IPS-18a (cell line): ENCODE results near the gene METTL25B.

Source experiments
- H3K27ac ChIP-seq: one replicate; pipeline ENCODE4 v1.5.1; 2013; ENCODE audit warnings: low read length
- H3K27me3 ChIP-seq: one replicate; pipeline ENCODE4 v1.6.1; 2013; ENCODE audit warnings: mild to moderate bottlenecking, low read length; ENCODE audit not compliant: control insufficient read depth, insufficient read depth
- H3K36me3 ChIP-seq: one replicate; pipeline ENCODE4 v1.6.1; 2013; ENCODE audit warnings: low read depth, low read length; ENCODE audit not compliant: control insufficient read depth
- H3K4me1 ChIP-seq: one replicate; pipeline ENCODE4 v1.6.1; 2013; ENCODE audit warnings: low read depth, low read length; ENCODE audit not compliant: control insufficient read depth
- H3K4me3 ChIP-seq: one replicate; pipeline ENCODE4 v1.5.1; 2013; ENCODE audit warnings: low read length
- H3K9ac ChIP-seq: one replicate; pipeline ENCODE4 v1.6.1; 2013; ENCODE audit warnings: mild to moderate bottlenecking, low read length, moderate library complexity
- H3K9me3 ChIP-seq: one replicate; pipeline ENCODE4 v1.6.1; 2013; ENCODE audit warnings: low read depth, low read length; ENCODE audit not compliant: control insufficient read depth

Gene METTL25B

DNA sequence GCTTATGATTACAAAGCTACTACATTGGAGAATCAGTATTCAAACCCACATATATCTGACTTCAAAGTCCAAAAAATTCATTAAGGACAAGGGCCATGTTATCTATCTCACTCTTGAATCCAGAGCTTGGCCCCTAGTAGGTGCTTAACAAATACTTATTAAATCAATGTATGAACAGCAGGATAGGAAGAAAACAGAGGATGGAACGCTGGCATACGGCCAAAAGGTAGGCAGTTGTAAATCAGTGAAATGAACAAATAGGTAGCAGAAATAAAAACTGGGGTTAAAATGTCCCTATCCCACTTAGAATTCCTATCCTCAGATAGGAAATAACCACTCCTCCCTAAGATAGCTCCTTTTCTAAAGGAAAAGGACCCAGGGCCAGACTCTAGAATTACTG, 10.6 kb downstream of the METTL25B start:
- peaks cover 22% of the 10 kb centered on the region for H3K36me3 ChIP-seq

DNA sequence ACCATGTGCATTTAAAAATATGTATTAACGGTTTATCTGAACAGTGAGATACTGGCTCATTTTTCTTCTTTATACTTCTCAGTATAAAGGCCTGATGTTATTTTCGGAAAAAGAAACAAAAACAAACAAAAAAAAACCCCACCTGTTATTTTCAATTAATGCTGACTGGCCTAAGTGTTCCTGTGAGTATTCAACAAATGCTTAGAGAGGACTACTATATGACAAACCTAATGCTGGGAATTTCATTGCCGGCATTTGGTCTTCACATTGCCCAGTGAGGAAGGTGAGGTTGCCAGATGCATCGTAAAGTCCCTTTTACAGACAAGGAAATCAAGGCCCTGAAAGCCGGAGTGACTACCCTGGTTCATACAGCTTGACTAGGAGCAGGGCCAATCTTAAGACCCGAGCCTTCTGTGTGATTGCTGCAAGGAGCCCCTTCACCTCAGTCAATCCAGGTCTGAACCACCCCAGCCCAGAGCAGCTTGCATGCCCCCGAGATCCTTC, 12.0 kb downstream of the METTL25B start:
- H3K9ac ChIP-seq = peak overlapping the region; percentile 88
- H3K9me3 ChIP-seq = no peaks in the 10 kb centered on the region
- H3K4me1 ChIP-seq = peaks cover 15% of the 10 kb centered on the region
- peak overlapping the region; percentile 93 for H3K4me3 ChIP-seq
- H3K27me3 ChIP-seq = no peaks in the 10 kb centered on the region
- peaks cover 26% of the 10 kb centered on the region for H3K36me3 ChIP-seq
- H3K27ac ChIP-seq = peak overlapping the region; percentile 72

More for the DNA sequence above, 10.6 kb downstream of the METTL25B start:
- no peak overlapping the region for H3K9ac ChIP-seq
- H3K9me3 ChIP-seq = no peaks in the 10 kb centered on the region
- peaks cover 14% of the 10 kb centered on the region for H3K4me1 ChIP-seq
- H3K27ac ChIP-seq = no peak overlapping the region
- H3K27me3 ChIP-seq = no peaks in the 10 kb centered on the region
- H3K4me3 ChIP-seq = no peak overlapping the region

DNA sequence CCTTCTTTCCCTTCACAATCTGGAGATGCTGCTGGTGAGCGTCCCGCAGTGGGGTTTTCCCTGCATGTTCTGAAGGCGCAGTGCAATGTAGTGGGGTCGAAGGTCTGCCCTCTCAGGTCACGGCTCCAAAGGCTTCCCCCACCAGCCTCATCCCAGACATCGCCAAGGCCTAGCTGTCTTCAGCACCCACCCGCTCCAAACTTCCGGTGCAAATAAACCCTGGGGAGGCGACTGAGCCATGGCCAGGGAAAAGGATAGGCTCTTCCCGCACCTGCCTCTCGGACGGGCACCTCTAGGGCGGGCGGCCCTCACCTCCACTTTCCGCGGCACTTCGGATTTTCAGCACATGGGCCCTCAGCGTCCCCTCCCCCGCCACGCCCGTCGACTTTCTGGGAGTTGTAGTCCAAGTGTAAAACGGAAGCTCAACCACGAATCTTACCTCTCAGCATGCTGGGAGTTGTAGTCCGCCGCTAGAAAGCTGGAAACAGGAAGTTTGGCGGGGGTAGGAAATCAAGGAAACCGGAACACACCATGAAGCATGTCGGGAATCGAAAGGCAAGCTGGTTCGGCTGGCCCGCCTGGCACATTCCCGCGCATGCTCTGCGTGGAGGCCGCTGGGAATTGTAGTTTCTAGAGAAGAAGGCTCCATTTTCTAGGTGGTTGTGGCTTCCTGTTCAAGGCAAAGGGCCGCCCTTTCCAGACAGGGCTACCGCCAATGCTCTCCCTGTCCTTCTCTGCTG, 12.6 kb downstream of the METTL25B start, which contains the start of gene MRPL24:
Gene MRPL24, minus strand, starts transcription at position 348 of the 740 bp plus-strand sequence. CDS start 2,384 bp downstream, outside the sequence.
- peaks cover 21% of the 10 kb centered on the region for H3K4me1 ChIP-seq
- peak within 1 kb of the TSS; percentile 93 for H3K4me3 ChIP-seq
- peaks cover 26% of the 10 kb centered on the region for H3K36me3 ChIP-seq
- H3K9ac ChIP-seq = peak within 1 kb of the TSS; percentile 88
- peak within 1 kb of the TSS; percentile 72 for H3K27ac ChIP-seq
- no peaks in the 10 kb centered on the region for H3K27me3 ChIP-seq
- H3K9me3 ChIP-seq = no peaks in the 10 kb centered on the region

- Histone ChIP-seq H3K27ac (peak overlapping the region; percentile 69), H3K36me3 (peaks cover 26% of the 10 kb centered on the region), H3K9ac (peak overlapping the region; percentile 39), H3K4me1 (peaks cover 26% of the 10 kb centered on the region), H3K9me3 (no peaks in the 10 kb centered on the region), H3K4me3 (peak overlapping the region; percentile 48), H3K27me3 (no peaks in the 10 kb centered on the region)
Measured at GRCh38 chr1:156741481-156741983, 13.3 kb downstream of the METTL25B start.

- Histone ChIP-seq H3K4me1 (peaks cover 26% of the 10 kb centered on the region), H3K9ac (peak overlapping the region; percentile 39), H3K9me3 (no peaks in the 10 kb centered on the region), H3K4me3 (peak overlapping the region; percentile 48), H3K27ac (peak overlapping the region; percentile 69), H3K27me3 (no peaks in the 10 kb centered on the region), H3K36me3 (peaks cover 26% of the 10 kb centered on the region)
Measured at GRCh38 chr1:156742017-156742416, 13.7 kb downstream of the METTL25B start.

DNA sequence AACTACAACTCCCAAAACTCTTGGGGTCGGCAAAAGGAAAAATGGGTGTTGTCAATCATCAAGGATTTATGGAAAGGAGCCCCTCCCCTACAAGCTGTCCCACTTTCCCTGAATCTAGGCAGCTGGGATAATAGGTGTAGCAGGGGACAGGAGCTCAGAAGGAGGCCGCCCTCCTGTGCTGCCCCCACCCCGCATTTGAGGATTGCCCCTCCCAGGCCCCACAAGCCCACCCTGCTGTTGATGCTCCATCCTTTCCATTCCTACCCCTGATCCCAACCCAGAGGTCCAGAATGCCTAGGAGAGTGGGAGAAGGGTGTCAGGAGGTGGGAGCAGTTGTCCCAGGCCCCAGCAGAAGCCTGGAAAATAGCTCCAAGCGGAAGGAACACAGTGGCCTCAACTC, 14.5 kb downstream of the METTL25B start:
- peaks cover 33% of the 10 kb centered on the region for H3K4me1 ChIP-seq
- no peaks in the 10 kb centered on the region for H3K9me3 ChIP-seq
- H3K9ac ChIP-seq = no peak overlapping the region
- H3K36me3 ChIP-seq = peaks cover 26% of the 10 kb centered on the region
- H3K4me3 ChIP-seq = no peak overlapping the region
- H3K27ac ChIP-seq = no peak overlapping the region
- H3K27me3 ChIP-seq = no peaks in the 10 kb centered on the region

DNA sequence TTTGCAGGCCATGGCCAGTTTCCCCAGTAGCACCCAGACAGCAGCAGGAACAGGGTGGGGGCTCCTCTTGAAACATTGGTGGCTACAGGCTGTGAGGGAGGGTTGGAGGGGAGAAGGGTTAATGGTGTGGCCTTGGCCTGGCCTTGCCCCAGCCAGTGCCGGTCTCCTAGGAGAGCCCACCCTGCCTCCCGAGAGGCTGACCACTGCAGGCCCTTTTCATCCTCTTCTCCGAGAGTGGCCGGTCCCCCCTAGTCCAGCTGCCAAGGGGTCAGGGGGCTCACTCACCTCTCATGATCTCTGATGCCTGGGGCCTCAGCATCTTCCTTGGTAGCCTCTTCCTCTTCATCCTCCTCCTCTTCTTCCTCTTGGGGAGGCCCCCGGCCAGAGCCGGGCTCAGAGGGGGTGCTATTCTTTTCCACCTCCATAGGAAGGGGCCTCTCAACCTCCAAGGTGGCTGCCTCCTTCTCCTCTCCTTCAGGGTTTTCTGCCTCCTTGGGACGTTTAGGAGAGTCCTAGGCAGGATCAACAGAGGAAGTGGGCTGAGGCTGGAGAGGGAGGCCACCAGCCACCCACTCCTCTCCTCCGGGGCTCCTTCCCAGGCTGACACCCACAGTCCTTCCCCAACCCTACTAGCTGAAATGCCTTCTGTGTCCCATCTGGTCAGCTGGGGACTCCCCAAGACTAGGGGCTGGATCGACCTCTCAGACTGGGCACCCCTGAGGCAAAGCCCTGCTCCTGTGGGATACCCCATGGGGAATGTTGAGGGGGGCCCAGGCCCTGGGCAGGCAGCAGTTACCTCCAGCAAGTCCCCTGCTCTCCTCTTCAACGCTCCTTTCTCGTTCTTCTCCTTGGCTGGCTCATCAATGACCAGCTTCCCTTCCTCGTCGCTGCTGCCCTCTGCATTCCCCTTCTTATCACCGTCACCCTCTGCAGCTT, 15.4 kb downstream of the METTL25B start:
- Histone ChIP-seq H3K27ac (no peak overlapping the region), H3K27me3 (no peaks in the 10 kb centered on the region), H3K9ac (no peak overlapping the region), H3K4me1 (peaks cover 41% of the 10 kb centered on the region), H3K9me3 (no peaks in the 10 kb centered on the region), H3K36me3 (peaks cover 26% of the 10 kb centered on the region), H3K4me3 (no peak overlapping the region)

GRCh38 chr1:156744344-156744743, 16.1 kb downstream of the METTL25B start:
- no peaks in the 10 kb centered on the region for H3K27me3 ChIP-seq
- H3K4me3 ChIP-seq = no peak overlapping the region
- H3K4me1 ChIP-seq = peaks cover 48% of the 10 kb centered on the region
- no peak overlapping the region for H3K9ac ChIP-seq
- no peaks in the 10 kb centered on the region for H3K9me3 ChIP-seq
- no peak overlapping the region for H3K27ac ChIP-seq
- peaks cover 26% of the 10 kb centered on the region for H3K36me3 ChIP-seq

- H3K36me3 ChIP-seq = peaks cover 26% of the 10 kb centered on the region
- H3K27ac ChIP-seq = no peak overlapping the region
- no peaks in the 10 kb centered on the region for H3K27me3 ChIP-seq
- H3K9me3 ChIP-seq = no peaks in the 10 kb centered on the region
- no peak overlapping the region for H3K4me3 ChIP-seq
- H3K4me1 ChIP-seq = peaks cover 53% of the 10 kb centered on the region
- no peak overlapping the region for H3K9ac ChIP-seq
Measured at GRCh38 chr1:156744786-156745419, 16.6 kb downstream of the METTL25B start.

DNA sequence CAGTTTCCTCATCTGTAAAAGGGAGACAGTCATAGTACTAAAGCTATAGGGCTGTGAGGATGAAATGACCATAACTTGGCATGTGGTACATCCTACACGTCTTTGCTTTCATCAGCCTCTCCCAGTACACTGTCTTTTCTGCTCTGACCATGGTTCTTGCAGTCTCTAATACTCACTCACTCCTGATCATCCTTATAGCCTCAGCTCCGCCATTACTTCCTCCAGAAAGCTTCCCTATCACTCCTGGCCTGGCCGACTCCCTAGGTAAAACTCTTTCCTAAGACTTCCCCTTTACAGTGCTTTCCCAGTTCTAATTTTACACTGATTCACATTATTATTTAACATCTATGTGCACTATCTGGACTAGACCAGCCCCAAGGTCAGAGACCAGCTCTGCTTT, 17.6 kb downstream of the METTL25B start:
- peak overlapping the region; percentile 100 for H3K9ac ChIP-seq
- peak overlapping the region; percentile 85 for H3K4me3 ChIP-seq
- H3K36me3 ChIP-seq = peaks cover 26% of the 10 kb centered on the region
- peaks cover 52% of the 10 kb centered on the region for H3K4me1 ChIP-seq
- no peaks in the 10 kb centered on the region for H3K27me3 ChIP-seq
- H3K9me3 ChIP-seq = no peaks in the 10 kb centered on the region
- peak overlapping the region; percentile 100 for H3K27ac ChIP-seq

DNA sequence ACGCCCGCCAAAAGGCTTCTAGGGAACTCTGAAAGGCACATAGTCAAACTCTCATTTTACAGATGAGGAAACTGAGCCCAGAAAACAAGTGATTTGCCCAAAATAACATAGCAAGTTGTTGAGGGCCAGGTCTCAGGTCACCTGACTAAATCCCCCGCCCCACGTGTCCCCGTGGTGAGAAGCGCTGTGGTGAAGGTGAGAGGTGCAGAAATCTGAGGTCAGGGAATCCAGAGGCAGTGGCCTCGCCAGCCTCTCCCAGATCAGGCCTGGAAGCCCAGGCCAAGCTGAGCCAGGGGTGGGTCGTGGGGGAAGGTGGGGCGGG, 18.1 kb downstream of the METTL25B start:
- H3K4me3 ChIP-seq = peak overlapping the region; percentile 85
- H3K4me1 ChIP-seq = peaks cover 51% of the 10 kb centered on the region
- H3K27me3 ChIP-seq = no peaks in the 10 kb centered on the region
- H3K36me3 ChIP-seq = peaks cover 26% of the 10 kb centered on the region
- H3K9ac ChIP-seq = peak overlapping the region; percentile 100
- H3K27ac ChIP-seq = peak overlapping the region; percentile 100
- no peaks in the 10 kb centered on the region for H3K9me3 ChIP-seq
